Measurements from ENCODE around the gene MVD.
A peak's percentile ranks its signal among the peaks of the same experiment; 100 is the strongest.
"Not testable (repeated sequence)": the region's sequence is repeated elsewhere in the genome, so short reads cannot be mapped to it uniquely, and the experiment has no call there.

MVD gene

GRCh38 chr16:88622866-88623265 lies 40.0 kb downstream of the MVD start:
- DNase-seq = no peak

GRCh38 chr16:88622125-88622524 lies 40.8 kb downstream of the MVD start:
- DNase-seq = no peak

DNA sequence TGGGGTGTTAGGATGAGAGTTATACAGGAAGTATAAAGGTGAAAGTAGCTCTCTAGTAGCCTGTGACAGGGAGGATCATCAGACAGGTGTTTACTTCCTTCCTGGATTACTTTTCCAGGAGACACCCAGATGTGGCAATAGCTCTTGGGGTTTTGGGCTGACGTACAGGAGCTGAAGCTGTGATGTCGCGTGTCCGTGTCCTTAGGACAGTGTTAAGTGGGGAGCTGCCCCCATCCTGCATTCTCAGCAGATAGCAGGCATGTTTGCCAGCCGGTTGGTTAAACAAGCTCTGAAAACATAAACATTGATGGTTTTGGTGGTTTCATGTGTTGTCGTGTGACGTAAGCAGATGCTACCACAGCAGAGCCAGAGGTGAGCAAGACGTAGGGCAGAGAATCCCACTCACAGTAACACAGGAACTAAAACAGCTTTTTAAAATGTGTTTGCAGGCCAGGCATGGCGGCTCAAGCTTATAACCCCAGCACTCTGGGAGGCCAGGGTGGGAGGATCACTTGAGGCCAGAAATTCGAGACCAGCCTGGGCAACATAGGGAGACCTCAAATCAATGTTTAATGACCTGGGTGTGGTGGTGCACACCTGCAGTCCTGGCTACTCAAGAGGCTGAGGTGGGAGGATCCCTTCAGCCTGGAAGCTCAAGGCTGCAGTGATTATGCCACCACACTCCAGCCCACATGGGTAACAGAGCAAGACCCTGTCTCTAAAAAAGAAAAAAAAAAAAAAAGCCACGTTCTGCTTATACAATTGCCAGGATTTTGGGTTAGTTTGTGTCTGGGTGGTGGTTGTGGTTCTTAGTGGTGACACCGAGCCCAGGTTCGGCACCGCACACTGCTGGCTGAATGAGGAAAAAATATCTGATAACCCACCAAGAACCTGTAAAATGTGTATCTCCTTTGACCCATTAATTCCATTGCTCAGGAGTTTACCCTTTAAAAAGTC lies 42.8 kb downstream of the MVD start:
- DNase-seq = peak; percentile 65

DNA sequence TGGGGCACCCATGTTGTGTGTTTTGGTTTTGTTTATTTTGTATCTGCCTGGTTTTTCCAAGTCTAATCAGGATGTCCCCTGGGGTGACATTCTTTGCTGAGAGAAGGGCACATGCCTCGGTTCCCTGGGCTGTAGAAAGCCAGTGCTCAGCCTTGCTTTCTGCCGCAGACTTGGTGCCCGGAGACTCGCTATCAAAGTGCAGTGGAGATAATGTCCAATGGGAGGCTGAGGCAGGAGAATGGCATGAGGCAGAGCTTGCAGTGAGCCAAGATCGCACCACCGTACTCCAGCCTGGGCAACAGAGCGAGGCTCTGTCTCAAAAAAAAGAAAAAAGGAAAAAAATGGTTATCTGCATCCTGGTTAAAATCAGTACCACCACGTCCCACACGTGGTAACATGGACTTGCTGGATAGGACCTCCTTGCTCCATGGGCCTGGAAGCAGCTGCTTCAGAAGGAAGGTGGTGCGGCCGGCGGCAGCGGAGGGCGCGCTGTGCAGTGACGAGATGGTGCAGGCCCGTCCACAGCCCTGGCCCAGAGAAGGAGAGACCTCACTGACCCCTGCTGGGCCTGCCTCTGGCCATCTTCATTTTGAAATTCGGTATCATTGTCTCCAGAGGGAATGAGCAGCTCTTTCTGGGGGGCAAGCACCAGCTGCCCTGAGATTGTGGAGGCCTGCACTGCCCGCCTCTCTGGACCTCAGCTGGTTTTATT lies 43.8 kb downstream of the MVD start:
- no peak for DNase-seq

- no peak for DNase-seq
Measured at GRCh38 chr16:88618182-88618955, 44.5 kb downstream of the MVD start.

- DNase-seq = no peak
Measured at GRCh38 chr16:88617268-88618031, 45.4 kb downstream of the MVD start.

DNA sequence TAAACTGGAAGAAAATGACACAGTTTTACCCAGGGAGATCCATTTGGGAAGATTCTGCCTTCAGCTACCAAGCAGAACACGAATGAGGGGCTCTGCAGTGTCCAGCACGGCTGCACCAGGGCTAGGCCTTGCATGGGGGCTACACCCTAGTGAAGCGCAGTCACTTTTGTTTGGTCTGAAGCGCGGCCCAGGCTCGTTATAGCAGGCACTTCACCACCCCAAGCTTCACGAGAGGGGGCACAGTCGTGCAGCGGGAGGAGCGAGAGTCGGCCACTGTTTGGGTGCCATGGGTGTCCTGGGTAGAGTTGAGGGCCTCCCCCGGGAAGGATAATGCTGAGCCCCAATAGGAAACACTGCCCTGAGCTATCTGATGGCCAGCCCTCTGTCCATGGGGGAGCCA lies 46.2 kb downstream of the MVD start:
- DNase-seq = no peak

GRCh38 chr16:88616320-88616719 lies 46.6 kb downstream of the MVD start:
- DNase-seq = no peak

DNA sequence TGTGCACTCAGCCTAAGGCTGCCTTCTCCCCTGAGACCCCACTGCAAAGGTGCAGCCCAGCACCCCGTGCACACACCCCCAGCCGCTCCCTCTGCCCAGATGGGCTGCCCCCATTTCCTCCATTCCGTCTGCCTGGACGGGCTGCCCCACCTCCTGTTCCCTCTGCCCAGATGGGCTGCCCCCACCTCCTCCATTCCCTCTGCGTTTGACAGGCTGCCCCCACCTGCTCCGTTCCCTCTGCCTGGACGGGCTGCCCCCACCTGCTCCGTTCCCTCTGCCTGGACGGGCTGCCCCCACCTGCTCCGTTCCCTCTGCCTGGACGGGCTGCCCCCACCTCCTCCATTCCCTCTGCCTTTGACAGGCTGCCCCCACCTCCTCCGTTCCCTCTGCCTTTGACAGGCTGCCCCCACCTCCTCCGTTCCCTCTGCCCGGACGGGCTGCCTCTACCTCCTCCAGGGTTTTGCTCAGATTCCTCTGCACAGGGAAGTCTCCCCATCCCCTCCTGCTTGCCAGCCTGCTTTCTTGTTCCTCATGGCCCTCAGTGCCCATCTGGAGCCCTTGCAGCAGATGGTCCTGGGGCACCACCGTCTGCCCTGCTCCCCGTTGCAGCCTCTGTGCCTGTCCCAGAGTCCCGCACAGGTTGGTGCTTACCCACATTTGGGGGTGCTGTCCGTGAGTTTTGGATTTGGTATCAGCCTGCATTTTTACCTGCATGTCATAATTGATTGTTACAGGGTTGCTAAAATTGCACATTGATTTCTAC lies 47.9 kb downstream of the MVD start:
- DNase-seq = no peak

DNA sequence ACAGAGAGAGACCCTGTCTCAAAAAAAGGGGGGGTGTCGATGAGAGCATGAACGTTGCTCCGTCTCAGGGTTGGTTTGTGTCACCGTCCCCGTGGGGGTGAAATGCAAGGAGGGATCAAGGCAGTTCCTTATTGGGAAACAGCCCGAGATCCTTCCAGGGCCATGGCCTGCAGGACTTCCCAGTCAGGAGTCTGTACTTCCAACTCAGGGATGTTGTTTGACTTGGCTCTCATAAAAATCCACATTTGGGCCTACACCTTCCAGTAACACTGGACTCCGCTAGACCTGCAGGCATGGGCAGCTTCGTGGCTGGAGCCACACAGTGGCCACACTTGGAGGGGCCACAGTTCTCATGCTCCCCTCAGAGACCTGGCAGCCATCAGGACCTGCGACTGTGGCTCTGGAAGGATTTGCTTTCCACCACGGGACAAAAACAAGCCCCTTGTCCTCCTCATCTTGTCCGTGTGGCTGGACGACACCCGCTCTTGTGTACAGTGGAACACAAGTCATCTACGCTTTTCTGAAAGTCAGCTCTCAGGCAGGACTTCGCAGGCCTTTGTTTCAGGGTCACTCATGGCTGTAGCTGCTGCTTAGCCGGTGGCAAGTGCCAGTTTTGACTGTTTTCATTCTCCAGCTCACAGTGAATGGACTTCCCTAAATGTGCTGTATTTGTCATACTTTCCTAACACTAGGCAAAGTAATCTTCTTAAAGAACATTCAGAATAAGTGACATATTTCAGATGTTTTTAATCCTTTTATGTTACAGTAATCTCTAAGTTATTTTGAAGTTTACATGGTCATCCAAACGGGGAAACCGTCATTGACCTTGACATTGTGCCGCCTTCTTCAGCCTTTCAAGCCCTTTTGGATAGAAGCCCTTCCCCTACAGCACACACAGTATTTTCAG lies 48.7 kb downstream of the MVD start:
- no peak for DNase-seq

- no peak for DNase-seq
Measured at GRCh38 chr16:88613293-88613692, 49.6 kb downstream of the MVD start.

- DNase-seq = no peak
Measured at GRCh38 chr16:88610909-88611812, 51.7 kb downstream of the MVD start.

DNA sequence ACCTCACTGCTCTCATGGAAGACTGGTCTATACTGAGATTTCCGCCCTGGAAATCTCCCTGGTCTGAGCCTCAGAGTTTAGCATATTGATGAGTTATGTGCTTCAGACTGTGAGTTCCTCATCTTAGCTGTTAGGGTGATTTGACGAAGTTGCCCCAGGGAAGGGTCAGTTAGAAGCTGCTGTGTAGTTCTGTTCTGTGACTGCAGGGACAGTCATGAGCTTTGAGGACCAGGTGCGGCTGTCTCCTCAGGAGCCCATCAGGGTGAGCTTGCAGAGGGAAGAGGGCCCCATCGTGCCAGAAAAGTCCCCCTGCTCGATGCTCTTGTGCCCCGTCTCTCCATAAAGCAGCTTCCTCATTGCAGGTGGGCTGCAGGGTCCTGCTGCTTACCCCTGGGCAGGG lies 52.8 kb downstream of the MVD start:
- no peak for DNase-seq

DNA sequence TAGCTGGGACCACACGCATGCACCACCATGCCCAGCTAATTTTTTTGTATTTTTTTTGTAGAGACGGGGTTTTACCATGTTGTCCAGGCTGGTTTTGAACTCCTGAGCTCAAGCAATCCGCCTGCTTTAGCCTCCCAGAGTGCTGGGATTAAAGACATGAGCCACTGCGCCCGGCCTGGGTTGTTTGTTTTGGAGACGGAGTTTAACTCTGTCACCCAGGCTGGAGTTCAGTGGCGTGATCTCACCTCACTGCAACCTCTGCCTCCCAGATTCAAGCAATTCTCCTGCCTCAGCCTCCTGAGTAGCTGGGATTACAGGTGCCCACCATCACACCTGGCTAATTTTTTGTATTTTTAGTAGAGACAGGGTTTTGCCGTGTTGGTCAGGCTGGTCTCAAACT lies 53.5 kb downstream of the MVD start:
- DNase-seq = not testable (repeated sequence)

DNA sequence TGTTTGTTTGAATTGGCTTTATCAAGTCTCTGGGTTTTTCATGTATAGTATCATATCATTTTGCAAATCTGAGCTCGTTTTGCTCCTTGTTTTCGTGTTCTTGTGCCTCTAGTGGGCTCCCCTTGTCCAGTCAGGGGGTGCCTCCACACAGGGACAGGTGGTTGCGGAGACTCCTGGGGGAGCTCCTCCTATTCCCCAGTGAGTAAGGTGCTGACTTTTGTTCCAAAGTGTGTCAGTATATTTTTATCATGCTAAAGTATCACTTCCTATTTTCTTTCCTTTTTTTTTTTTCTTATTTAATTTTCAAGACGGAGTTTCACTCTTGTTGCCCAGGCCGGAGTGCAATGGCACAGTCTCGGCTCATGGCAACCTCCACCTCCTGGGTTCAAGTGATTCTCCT lies 54.8 kb downstream of the MVD start:
- no peak for DNase-seq

DNA sequence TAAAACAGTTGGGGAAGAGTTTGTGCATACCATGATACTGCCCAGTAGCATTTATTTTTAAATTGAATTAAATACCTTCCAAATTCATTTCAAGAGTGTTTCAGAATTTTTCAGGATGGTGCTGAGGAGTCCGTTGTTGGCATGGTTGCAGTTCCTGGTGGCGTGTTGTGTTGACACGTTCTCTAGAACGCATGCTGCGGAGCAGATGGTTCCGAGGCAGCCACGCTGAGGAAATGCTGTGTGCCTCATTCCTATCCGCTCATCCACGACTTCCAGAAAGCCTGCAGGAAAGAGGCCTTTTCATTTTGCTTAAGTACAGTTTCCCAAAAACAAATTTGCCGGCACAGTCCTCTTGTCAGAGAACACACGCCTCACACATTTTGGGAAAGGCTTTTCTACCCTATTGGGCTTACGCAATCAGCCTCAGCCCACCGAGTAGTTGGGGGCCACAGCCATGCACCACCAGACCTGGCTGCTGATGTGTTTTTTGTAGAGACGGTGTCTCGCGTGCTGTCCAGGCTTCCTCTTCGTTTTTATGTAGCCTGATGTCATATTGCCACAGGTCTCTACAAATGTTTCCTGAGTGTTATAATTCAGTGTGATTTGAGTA lies 56.6 kb downstream of the MVD start:
- DNase-seq = no peak

- DNase-seq = no peak
Measured at GRCh38 chr16:88605186-88606147, 57.4 kb downstream of the MVD start.

DNA sequence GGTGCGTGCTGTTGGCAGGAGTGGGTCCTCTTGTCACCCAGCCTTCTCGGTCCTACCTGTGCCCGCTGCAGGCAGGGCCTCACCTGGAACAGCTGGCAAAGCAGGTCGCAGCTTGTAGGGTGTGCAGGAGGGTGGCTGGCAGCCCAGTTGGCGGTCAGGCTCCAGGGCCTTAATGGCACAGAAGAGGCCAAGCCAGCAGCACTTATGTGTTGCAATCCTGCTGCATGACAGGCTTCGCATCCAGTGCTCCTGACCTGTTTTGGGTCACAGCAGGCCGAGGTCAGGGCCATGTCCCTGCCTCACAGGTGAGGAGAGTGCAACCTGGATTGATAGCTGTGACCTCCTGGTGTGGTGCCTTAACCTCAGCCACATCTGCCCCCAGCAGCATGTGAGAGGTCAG lies 60.8 kb downstream of the MVD start:
- no peak for DNase-seq
